GM20431 (cell line): Measurements from ENCODE around the gene CELF4.

ENCODE experiments used
- in situ Hi-C: fragments of 300-500 bp; cut with MseI, MboI; formaldehyde crosslinking; loops from one replicate; pipeline ENCODE4 v1.15.0; 2020; ENCODE audit warnings: low sequenced_read_pairs; ENCODE audit not compliant: unreplicated experiment

Gene CELF4

GRCh38 chr18:37219257-37219656, 346.3 kb downstream of the CELF4 start:
- in situ Hi-C loops, result no loop called here

DNA sequence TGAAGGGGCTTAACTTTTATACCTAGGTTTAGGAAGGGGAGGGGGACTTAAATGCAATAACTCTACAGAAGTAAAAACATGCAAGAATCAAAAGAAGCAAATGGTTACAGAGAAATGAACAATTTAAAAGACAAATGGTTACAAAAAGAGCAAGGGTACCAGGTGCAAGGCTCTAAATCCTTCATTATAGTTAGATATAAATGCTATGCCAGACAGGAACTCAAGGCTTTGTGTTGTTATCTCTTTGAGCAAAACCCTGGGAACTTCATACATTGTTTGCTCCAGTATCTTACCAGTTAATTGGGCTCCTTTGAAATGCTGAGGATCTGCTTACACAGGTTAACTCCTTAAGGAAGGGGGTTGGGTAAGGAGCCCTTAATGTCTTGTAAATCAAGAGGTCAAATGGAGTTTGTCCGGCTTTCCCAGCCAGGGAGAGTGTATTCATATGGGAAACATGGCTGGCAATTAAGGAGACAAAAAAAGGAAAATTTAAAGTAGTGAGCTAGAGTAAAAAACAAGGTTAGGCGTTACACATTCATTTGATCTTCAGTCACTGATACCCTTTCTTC, 347.5 kb downstream of the CELF4 start:
- in situ Hi-C loops, result no loop called here

GRCh38 chr18:37210781-37211180, 354.8 kb downstream of the CELF4 start:
- in situ Hi-C loops, result no loop called here

DNA sequence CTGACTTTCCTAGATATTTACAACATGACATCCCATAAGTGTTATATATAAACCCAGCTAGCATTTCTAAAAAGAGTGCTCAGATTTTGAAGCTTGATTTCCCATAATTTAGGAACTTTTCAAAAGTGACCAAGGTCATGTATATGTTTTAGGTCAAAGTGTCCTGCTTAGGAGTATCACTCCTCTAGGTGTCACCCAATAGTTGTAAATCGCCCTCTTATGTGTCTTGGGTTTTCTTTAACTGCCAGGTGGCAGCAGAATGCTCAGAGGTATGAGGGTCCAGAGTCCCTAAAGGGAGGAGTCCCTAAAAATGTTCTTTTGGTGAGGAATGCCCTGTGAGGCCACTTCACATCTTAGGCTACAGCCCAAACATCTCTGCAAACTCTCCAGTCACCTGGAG, 358.3 kb downstream of the CELF4 start:
- in situ Hi-C loops, result no loop called here

DNA sequence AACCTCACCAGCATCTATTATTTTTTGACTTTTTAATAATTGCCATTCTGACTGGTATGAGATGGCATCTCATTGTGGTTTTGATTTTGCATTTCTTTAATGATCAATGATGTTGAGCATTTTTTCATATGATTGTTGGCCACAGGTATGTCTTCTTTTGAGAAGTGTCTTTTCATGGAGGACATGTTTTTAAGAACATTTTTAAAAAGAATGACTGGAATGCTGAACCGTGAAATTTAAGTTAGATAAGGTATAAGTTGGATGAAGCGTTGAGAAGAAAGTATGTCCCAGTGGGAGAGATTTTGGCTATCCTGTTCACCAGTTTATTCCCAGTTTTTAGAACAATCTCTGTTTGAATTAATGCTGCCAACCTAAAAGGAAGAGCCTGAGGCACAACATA, 365.9 kb downstream of the CELF4 start:
- in situ Hi-C loops, result no loop called here
